Neuronal stem cell (in vitro differentiated cells): ENCODE measurements around the gene SEMA3D.

ENCODE experiments used
- DNase-seq: peaks from one replicate; pipeline ENCODE4 v3.0.0-alpha.2; 2013; ENCODE audit warnings: low spot score
- H2AFZ ChIP-seq: one replicate; pipeline ENCODE4 v1.6.1; 2013; ENCODE audit warnings: mild to moderate bottlenecking, low read length, inconsistent platforms
- H2AK5ac ChIP-seq: 2 replicates; pipeline ENCODE4 v1.6.1; 2013; ENCODE audit warnings: low read depth, mild to moderate bottlenecking, inconsistent platforms, low read length, moderate library complexity, mixed read lengths
- H2BK120ac ChIP-seq: 2 replicates; pipeline ENCODE4 v1.6.1; 2013; ENCODE audit warnings: low read depth, mild to moderate bottlenecking, inconsistent platforms, low read length, moderate library complexity, mixed read lengths
- H2BK12ac ChIP-seq: one replicate; pipeline ENCODE4 v1.6.1; 2013; ENCODE audit warnings: low read length, inconsistent platforms
- H2BK15ac ChIP-seq: 2 replicates; pipeline ENCODE4 v1.6.1; 2013; ENCODE audit warnings: mild to moderate bottlenecking, low read length, inconsistent platforms, mixed read lengths
- H2BK5ac ChIP-seq: one replicate; pipeline ENCODE4 v1.6.1; 2013; ENCODE audit warnings: inconsistent platforms, mild to moderate bottlenecking, low read length, moderate library complexity
- H3K14ac ChIP-seq: one replicate; pipeline ENCODE4 v1.6.1; 2013; ENCODE audit warnings: low read length, inconsistent platforms
- H3K18ac ChIP-seq: 2 replicates; pipeline ENCODE4 v1.6.1; 2013; ENCODE audit warnings: low read length, inconsistent platforms
- H3K23ac ChIP-seq: 2 replicates; pipeline ENCODE4 v1.6.1; 2013; ENCODE audit warnings: low read depth, mild to moderate bottlenecking, mixed read lengths, low read length, inconsistent platforms; ENCODE audit not compliant: poor library complexity
- H3K27ac ChIP-seq: replicated peaks from 3 replicates; pipeline ENCODE4 v1.5.1; 2013; ENCODE audit warnings: low read length, inconsistent platforms
- H3K27me3 ChIP-seq, 3 experiments: 2 replicates each; pipeline ENCODE4 v1.6.1; 2013; ENCODE audit warnings: low read length in 3 of 3, mild to moderate bottlenecking in 2 of 3, inconsistent platforms in 1 of 3, low read depth in 1 of 3, mixed read lengths in 1 of 3, moderate library complexity in 1 of 3; ENCODE audit not compliant: control insufficient read depth in 3 of 3, insufficient read depth in 3 of 3
- H3K36me3 ChIP-seq, 2 donors: replicated peaks in 1 of 2; 2 replicates each; pipeline ENCODE4 v1.6.1; 2013; ENCODE audit warnings: low read length in 2 of 2; ENCODE audit not compliant: control insufficient read depth in 2 of 2, insufficient read depth in 2 of 2
- H3K4ac ChIP-seq: 2 replicates; pipeline ENCODE4 v1.6.1; 2013; ENCODE audit warnings: inconsistent platforms, mild to moderate bottlenecking, low read length, moderate library complexity
- H3K4me1 ChIP-seq, 2 donors: 1 replicate in 1 of 2; 2 replicates in 1 of 2; pipeline ENCODE4 v1.6.1; 2013; ENCODE audit warnings: low read length in 2 of 2, low read depth in 1 of 2; ENCODE audit not compliant: control insufficient read depth in 2 of 2, insufficient read depth in 1 of 2
- H3K4me2 ChIP-seq: one replicate; pipeline ENCODE4 v1.6.1; 2013; ENCODE audit warnings: mild to moderate bottlenecking, low read length, inconsistent platforms; ENCODE audit not compliant: insufficient read depth, poor library complexity, severe bottlenecking
- H3K4me3 ChIP-seq, 2 donors: 2 replicates each; pipeline ENCODE4 v1.5.1; 2013; ENCODE audit warnings: low read length in 2 of 2, mild to moderate bottlenecking in 2 of 2, inconsistent platforms in 1 of 2, moderate library complexity in 1 of 2
- H3K79me1 ChIP-seq: one replicate; pipeline ENCODE4 v1.6.1; 2013; ENCODE audit warnings: low read depth, mild to moderate bottlenecking, inconsistent platforms, low read length, moderate library complexity
- H3K9ac ChIP-seq: one replicate; pipeline ENCODE4 v1.6.1; 2013; ENCODE audit warnings: mild to moderate bottlenecking, low read depth, low read length, inconsistent platforms; ENCODE audit not compliant: poor library complexity
- H3K9me3 ChIP-seq, 2 donors: replicated peaks in 1 of 2; 2 replicates each; pipeline versions ENCODE3 to v1.6.1; 2013; ENCODE audit warnings: low read length in 2 of 2, mild to moderate bottlenecking in 2 of 2, inconsistent platforms in 1 of 2, low read depth in 1 of 2, mixed read lengths in 1 of 2, moderate library complexity in 1 of 2; ENCODE audit not compliant: control insufficient read depth in 2 of 2, insufficient read depth in 1 of 2
- H4K8ac ChIP-seq: one replicate; pipeline ENCODE4 v1.6.1; 2013; ENCODE audit warnings: low read depth, mild to moderate bottlenecking, inconsistent platforms, low read length, moderate library complexity
- H4K91ac ChIP-seq: one replicate; pipeline ENCODE4 v1.6.1; 2013; ENCODE audit warnings: low read length, low read depth, mild to moderate bottlenecking, inconsistent platforms; ENCODE audit not compliant: poor library complexity
- WGBS, 2 donors: extraction: QIAGEN DNeasy Blood & Tissue Kit; methylation state at CpG; one replicate each; pipeline ENCODE4 v1.1.7; 2013; ENCODE audit warnings: missing lambda C conversion rate in 2 of 2, mixed read lengths in 1 of 2; ENCODE audit not compliant: insufficient read length in 2 of 2, insufficient replicate concordance in 1 of 2; ENCODE audit errors: extremely low coverage in 2 of 2; 5-methylcytosine and 5-hydroxymethylcytosine counted together

Gene SEMA3D

DNA sequence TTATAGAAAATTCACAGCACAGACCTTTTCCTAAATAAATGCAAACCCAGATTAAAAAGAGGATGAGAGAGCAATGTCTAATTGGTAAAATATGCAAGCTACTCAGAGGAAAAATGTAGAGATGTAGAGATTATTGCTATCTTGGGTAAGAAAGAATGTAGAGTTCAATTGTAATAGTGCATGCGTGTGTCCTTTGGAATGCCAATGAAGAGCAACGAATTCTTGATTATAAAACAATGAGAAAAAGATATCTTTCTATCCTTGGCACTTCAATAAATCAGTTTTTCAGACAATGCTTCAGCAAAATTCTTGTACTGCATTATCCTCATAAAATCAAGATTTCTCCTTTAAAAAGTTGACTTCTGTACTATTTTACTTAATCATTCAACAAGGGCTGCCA, 50.9 kb downstream of the SEMA3D start:
- H2BK5ac ChIP-seq: no peak overlapping the region
- H2AK5ac ChIP-seq: no peak overlapping the region
- no peak overlapping the region for H3K14ac ChIP-seq
- no peak overlapping the region for H3K27ac ChIP-seq
- H2BK12ac ChIP-seq: no peak overlapping the region
- H3K23ac ChIP-seq: no peak overlapping the region
- H3K27me3 ChIP-seq: no peaks in the 10 kb centered on the region
- H3K4me1 ChIP-seq: no peaks in the 10 kb centered on the region
- no peak overlapping the region for H3K4me3 ChIP-seq
- H3K36me3 ChIP-seq: no peaks in the 10 kb centered on the region
- H4K91ac ChIP-seq: no peak overlapping the region
- no peak for DNase-seq
- H3K9me3 ChIP-seq: no peaks in the 10 kb centered on the region
- H2AFZ ChIP-seq: no peak overlapping the region
- H3K18ac ChIP-seq: no peak overlapping the region
- no peak overlapping the region for H3K4ac ChIP-seq
- H2BK120ac ChIP-seq: no peak overlapping the region
- H4K8ac ChIP-seq: no peak overlapping the region
- no peak overlapping the region for H2BK15ac ChIP-seq
- H3K9ac ChIP-seq: no peak overlapping the region
- H3K4me2 ChIP-seq: no peak overlapping the region
- no peaks in the 10 kb centered on the region for H3K79me1 ChIP-seq
- no CpG with 5 or more reads among the region's 2 CpGs for WGBS, 2 donors

DNA sequence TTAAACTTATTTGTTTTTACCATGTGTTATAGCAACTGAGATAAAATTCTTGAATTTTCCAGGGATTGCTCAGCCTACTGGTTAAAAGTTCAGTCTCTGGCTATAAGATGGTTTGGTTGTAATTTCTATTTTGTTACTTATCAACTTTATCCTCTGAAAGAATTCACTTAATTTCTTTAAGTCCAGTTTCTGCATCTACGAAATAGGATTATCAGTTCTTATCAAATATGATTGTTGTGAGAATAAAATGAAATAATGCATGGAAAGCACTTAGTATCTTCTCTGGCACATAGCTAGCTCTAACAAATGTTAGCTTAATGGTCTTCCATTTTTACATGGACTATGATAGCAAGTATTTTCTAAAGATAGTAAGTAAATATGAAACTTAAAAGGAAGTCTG, 53.3 kb downstream of the SEMA3D start:
- Histone ChIP-seq H3K4ac (no peak overlapping the region), H3K23ac (no peak overlapping the region), H3K27ac (no peak overlapping the region), H3K9ac (no peak overlapping the region), H2BK15ac (no peak overlapping the region), H3K4me3 (no peak overlapping the region), H3K36me3 (no peaks in the 10 kb centered on the region), H2BK5ac (no peak overlapping the region), H3K27me3 (no peaks in the 10 kb centered on the region), H3K4me1 (no peaks in the 10 kb centered on the region), H2BK120ac (no peak overlapping the region), H4K8ac (no peak overlapping the region), H3K18ac (no peak overlapping the region), H2AK5ac (no peak overlapping the region), H3K4me2 (no peak overlapping the region), H2AFZ (no peak overlapping the region), H3K9me3 (no peaks in the 10 kb centered on the region), H3K79me1 (no peaks in the 10 kb centered on the region), H3K14ac (no peak overlapping the region), H2BK12ac (no peak overlapping the region), H4K91ac (no peak overlapping the region)
- WGBS, 2 donors: no CpG with 5 or more reads among the region's 1 CpG
- DNase-seq: no peak

DNA sequence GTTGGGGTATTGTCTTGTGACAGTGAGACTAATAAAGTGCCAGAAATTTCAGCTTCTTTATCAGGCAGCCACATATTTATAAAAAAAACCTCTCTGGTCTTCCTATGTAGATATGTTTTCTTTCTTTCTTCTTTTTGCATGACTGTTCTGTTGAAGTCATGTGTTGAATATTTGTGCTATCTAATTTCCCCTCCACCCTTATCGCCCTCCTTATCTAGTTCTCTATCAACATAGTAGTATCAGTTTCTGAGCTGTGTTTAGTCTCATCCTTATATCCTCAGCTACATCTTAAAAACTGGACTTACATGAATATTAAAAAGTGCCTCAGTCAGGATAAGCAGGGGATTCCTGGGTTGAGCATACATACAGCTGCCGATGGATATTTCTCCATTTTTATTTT, 53.9 kb downstream of the SEMA3D start:
- Histone ChIP-seq H3K23ac (no peak overlapping the region), H2BK12ac (no peak overlapping the region), H3K4me3 (no peak overlapping the region), H3K9ac (no peak overlapping the region), H3K4me1 (no peaks in the 10 kb centered on the region), H3K4me2 (no peak overlapping the region), H3K9me3 (no peaks in the 10 kb centered on the region), H3K79me1 (no peaks in the 10 kb centered on the region), H3K27ac (no peak overlapping the region), H3K27me3 (no peaks in the 10 kb centered on the region), H2AK5ac (no peak overlapping the region), H4K8ac (no peak overlapping the region), H3K4ac (no peak overlapping the region), H3K14ac (no peak overlapping the region), H3K36me3 (no peaks in the 10 kb centered on the region), H2BK120ac (no peak overlapping the region), H3K18ac (no peak overlapping the region), H4K91ac (no peak overlapping the region), H2AFZ (no peak overlapping the region), H2BK15ac (no peak overlapping the region), H2BK5ac (no peak overlapping the region)
- no CpG with 5 or more reads among the region's 2 CpGs for WGBS, 2 donors
- DNase-seq: no peak

DNA sequence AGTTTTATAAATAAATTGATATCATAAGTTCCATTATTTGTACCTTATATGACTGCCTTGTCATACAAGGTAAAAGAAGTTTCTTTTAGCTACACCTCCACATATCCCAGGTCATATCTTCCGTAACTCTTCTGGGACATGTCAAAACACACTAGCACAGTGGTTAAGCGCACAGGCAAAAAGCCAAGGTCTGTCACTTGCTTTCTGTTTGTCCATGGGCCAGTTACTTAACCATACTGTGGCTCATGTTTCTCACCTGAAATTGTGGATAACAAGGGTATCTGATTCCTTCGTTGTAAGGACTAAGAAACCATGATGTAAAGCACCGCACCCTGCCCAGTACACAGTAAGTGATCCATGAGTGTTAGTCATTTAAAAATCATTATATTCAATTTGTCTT, 56.2 kb downstream of the SEMA3D start:
- no CpG with 5 or more reads among the region's 4 CpGs for WGBS, 2 donors
- no peak overlapping the region for H2BK5ac ChIP-seq

More for the DNA sequence above, 56.2 kb downstream of the SEMA3D start:
- H3K36me3 ChIP-seq: no peaks in the 10 kb centered on the region
- H2AK5ac ChIP-seq: no peak overlapping the region
- no peak overlapping the region for H3K27ac ChIP-seq
- no peak overlapping the region for H3K18ac ChIP-seq
- H3K4ac ChIP-seq: no peak overlapping the region
- H2BK120ac ChIP-seq: no peak overlapping the region
- H4K8ac ChIP-seq: no peak overlapping the region
- DNase-seq: no peak
- H3K9me3 ChIP-seq: no peaks in the 10 kb centered on the region
- no peak overlapping the region for H3K14ac ChIP-seq
- H4K91ac ChIP-seq: no peak overlapping the region
- H3K4me3 ChIP-seq: no peak overlapping the region
- no peak overlapping the region for H3K23ac ChIP-seq
- no peaks in the 10 kb centered on the region for H3K27me3 ChIP-seq
- no peak overlapping the region for H2BK12ac ChIP-seq
- H3K9ac ChIP-seq: no peak overlapping the region
- H3K79me1 ChIP-seq: no peaks in the 10 kb centered on the region
- H2AFZ ChIP-seq: no peak overlapping the region
- no peak overlapping the region for H2BK15ac ChIP-seq
- no peak overlapping the region for H3K4me2 ChIP-seq
- H3K4me1 ChIP-seq: no peaks in the 10 kb centered on the region
